Caki2 (cell line): ENCODE measurements around the gene TMEM240. TPM values are rescaled to one million over a fixed set of nuclear protein-coding genes. Genes with fewer than 3 reads are reported as not detected.
"Not testable (repeated sequence)": the region's sequence is repeated elsewhere in the genome, so short reads cannot be mapped to it uniquely, and the experiment has no call there.

ENCODE experiments used
- DNase-seq: peaks from one replicate; pipeline ENCODE4 v3.0.0-alpha.2; 2015; ENCODE audit warnings: low read depth
- in situ Hi-C: cut with HindIII; loops from 2 replicates; pipeline ENCODE4 v1.10.0; 2016; ENCODE audit warnings: low sequenced_read_pairs, low pct_unique_long_range_greater_than_20kb, mixed read lengths
- total RNA-seq: library from RNA; depleted of rRNA; stranded (reverse); fragments of >200 nt; shearing (Covaris generic); gene quantifications from 2 replicates; pipeline ENCODE4 v1.2.3, GENCODE V29; 2014; ENCODE audit warnings: low replicate concordance

Gene TMEM240
- total RNA-seq, 1 experiment from 2014 or later, result not detected

DNA sequence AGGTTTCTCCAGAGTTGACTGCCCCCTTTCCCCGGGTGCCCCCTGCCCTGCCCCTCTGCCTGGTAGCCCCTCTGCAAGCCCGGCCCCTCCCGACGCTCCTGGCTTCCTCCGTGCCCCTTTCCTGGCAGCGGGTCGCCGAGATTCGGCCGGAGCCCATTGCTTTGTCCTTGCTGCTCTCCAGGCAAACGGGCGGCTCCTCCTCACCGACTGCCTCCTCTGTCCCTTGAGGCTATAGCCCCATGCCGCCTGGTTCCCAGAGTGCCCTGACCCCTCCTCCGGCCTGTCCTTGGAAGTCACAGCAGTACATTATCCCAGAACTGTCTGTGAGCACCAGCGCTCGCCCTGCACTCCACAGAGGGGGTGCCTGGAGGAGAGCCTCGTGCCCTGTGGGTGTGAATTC, 26.7 kb downstream of the TMEM240 start:
- DNase-seq, in situ Hi-C loops: not testable (repeated sequence)

DNA sequence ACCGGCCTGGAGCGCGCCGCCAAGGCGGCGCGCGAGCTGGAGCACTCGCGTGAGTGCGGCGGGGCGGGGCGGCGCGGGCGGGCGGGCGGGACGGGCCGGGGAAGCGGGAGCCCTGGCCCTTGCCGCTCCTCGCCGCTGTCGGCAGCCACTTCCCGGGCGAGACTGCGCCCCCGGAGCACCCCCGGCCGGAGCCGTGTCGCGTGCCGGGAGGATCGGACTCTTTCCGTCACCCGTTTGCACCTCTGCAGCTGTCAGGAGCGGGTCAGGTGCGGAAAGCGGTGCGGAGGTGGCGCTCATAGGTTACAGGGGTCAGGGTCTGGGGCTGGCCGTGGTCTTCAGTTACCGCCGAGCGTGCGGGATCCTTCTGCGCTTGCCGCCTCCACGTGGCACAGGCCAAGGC, 28.0 kb downstream of the TMEM240 start:
- in situ Hi-C loops, DNase-seq: not testable (repeated sequence)

DNA sequence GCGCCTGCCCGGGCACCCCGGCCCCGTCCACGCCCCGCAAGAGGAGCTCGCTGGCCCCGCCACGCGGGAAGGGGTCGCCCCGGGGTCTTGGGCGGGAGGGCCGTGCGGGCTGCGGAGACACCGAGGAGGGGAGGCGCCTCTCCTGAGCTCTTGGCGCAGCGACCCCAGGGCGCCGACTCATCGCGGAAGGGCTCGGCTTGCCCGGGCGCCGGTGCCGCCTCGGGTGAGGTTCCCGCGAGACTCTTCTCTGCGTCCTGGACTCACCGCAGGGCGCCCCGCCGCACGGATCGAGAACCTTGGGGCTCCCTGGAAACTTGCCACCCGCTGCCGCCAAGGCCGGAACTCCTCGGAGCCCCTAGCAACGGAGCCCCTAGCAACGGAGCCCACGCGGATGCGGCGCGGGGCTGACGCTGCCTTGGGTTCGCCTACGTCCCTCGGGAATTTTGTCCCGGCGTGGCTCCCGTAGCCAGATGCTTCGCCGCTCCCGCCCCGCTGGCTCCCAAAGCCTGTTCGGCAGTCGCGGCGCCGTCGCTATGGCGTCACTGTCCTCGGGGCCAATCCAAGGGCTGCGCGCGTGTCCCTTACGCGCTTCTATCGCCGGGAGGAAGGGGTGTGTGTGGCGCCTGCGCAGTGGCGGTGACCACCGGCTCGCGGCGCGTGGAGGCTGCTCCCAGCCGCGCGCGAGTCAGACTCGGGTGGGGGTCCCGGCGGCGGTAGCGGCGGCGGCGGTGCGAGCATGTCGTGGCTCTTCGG, 28.7 kb downstream of the TMEM240 start, which contains the start of gene ATAD3A:
TSS of gene ATAD3A (plus strand) at position 630 of the 753 bp plus-strand sequence. CDS start at position 737, 107 bp downstream.
- in situ Hi-C loops, result no loop called here
- DNase-seq, result peak; percentile 93

DNA sequence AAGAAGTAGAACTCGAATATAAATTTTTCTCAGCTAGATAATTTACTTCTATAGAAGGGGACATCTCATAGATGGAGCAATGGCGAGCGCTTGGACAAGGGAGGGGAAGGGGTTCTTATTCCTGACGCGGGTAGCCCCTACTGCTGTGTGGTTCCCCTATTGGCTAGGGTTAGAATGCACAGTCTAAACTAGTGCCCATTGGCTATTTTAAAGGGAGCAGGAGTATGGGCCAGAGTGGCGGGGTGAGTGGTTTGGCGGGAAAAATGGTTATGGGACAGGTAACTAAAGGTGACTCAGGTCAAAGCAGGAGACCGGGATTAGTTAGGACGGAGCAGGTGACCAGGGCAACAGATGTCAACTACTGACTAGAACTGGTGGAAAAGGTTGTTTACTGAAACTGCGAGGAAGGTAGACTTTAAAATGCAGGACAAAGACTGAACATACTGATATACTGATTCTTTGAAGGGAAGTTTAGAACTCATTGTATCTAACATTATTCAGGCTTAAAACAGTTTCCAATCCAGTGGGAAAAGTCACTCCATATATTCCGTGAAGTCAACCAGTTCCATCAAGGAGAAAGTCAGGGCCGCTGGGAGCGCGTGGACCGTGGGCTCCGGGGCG, 29.4 kb downstream of the TMEM240 start:
- peak; percentile 35 for DNase-seq
- in situ Hi-C loops, result no loop called here

DNA sequence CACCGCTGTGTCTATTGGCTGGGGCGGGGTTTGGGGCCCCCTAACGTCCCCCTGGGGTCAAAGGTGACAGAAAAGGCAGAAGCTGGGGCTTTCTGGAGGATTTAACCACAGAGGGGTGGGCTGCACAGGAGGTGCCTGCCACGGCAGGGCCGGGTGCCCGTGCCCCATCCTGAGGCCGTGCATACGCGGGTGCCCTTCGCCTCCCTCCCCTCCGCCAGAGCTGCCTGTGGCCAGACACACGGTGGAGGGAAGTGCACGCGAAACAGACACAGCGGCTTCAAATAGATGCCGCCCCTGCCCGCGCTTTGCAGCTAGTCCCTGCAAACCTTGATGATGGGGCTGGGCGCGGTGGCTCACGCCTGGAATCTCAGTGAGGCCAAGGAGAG, 31.0 kb downstream of the TMEM240 start:
- in situ Hi-C loops, DNase-seq: not testable (repeated sequence)

DNA sequence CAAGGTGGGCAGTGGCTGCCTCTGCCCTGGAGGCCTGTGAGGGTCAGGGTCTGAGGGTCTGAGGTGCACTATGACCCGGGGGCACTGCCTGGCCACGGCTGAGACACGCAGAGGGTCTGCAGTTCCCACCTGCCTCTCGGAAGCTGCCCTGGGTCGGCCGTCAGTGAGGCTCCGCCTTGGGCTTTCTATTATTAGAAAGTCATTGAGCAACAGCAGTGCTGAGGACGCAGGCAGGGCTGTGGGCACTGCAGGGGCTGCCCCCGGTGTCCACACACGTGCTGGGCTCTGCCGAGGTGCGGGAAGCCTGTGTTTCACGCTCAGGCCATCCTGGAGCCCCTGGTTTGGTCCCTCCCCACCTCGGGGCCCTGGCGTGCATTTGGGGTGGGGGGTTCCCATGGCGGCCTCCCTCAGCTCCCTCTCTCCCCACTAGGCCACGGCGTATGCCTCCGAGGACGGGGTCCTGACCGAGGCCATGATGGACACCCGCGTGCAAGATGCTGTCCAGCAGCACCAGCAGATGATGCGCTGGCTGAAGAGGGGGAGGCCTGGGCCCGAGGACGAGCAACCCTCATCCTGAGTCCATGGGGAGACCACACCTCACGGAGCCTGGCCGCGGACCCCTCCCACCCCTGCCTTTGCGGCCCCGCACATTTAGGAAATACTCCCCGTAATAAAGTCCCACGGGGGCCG, 31.5 kb downstream of the TMEM240 start:
- DNase-seq, in situ Hi-C loops: not testable (repeated sequence)

DNA sequence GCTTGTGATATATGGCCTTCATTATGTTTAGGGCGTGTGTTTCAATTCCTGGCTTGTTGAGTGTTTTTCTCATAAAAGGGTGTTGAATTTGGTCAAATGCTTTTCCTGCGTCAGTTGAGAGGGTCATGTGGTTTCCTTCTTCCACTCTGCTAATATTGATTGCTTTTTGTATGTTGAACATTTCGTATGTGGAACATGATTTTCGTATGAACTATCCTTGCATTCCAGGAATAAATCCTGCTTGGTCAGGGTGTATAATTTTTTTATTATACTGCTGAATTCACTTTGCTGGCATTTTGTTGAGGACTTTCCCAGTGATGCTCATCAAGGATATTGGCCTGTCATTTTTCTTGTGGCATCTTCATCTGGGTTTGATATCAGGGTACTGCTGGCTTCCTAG, 33.1 kb downstream of the TMEM240 start:
- no peak for DNase-seq
- in situ Hi-C loops, result no loop called here

DNA sequence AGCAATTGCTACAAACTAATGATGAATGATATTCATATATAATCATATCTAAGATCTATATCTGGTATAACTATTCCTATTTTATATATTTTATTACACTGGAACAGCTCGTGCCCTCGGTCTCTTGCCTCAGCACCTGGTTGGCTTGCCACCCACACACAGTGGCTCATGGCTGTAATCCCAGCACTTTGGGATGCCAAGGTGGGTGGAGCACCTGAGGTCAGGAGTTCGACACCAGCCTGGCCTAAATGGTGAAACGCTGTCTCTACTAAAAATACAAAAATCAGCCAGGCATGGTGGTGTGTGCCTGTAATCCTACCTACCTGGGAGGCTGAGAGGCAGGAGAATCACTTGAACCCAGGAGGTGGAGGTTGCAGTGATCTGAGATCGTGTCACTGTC, 34.6 kb downstream of the TMEM240 start:
- in situ Hi-C loops, DNase-seq: not testable (repeated sequence)

DNA sequence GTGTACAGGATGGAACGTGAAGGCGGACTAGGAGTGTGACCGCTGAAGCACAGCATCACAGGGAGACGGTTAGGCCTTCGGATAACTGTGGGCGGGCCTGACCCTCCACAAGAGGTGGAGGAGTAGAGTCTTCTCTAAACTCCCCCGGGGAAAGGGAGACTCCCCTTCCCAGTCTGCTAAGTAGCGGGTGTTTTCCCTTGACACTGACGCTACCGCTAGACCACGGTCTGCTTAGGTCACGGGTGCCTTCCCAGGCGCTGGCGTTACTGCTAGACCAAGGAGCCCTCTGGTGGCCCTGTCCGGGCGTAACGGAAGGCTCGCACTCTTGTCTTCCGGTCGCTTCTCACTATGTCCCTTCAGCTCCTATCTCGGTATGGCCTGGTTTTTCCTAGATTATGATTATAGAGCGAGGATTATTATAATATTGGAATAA, 35.0 kb downstream of the TMEM240 start:
- peak; percentile 19 for DNase-seq
- in situ Hi-C loops, result not testable (repeated sequence)

DNA sequence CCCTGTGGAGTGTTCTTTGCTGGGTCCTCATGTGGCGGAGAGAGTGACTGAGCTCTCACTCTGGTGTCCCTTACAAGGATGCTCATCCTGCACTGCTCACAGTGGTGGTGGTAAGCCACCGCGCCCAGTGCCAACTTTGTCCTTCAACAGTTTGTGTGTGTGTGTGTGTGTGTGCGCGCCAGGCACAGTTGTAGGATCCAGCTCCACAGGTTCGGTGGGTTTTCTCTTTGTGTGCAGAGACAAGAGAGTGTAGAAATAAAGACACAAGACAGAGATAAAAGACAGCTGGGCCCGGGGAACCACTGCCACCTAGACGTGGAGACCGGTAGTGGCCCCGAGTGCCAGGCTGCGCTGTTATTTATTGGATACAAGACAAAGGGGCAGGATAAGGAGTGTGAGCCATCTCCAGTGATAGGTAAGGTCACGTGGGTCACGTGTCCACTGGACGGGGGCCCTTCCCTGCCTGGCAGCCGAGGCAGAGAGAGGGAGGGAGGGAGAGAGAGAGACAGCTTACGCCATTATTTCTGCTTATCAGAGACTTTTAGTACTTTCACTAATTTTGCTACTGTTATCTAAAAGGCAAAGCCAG, 35.6 kb downstream of the TMEM240 start:
- in situ Hi-C loops, result not testable (repeated sequence)
- DNase-seq, result peak; percentile 87

DNA sequence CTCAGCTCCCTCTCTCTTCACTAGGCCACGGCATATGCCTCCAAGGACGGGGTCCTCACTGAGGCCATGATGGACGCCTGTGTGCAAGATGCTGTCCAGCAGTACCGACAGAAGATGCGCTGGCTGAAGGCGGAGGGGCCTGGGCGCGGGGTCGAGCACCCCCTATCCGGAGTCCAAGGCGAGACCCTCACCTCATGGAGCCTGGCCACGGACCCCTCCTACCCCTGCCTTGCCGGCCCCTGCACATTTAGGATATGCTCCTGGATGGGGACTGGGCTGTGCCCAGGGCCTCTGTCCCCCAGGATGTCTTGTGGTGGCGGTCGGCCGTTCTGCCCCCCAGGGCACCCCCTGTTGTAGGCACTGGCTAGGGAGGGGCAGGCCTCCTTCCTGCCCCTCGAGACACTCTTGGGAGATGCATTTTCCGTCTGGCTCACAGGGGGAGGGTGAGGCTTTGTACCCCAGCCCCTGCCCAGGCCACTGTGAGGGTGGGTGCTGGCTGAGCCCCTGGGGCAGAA, 44.9 kb downstream of the TMEM240 start:
- DNase-seq, in situ Hi-C loops: not testable (repeated sequence)

DNA sequence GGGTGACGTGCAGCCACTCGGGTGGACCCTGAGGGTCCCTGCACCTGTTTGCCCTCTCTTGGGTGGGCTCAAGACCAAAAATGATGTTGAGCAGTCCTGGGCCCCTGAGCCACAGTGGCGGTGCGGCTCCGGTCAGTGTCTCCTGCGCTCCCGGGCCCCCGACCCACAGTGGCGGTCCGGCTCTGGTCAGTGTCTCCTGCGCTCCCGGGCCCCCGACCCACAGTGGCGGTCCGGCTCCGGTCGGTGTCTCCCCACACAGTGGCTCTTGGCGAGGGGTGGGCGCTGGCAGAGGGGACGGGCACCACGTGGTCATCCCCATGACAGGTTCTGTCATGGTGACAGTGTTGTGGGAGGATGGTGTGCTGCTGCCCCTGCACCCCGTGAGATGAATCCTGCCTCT, 46.1 kb downstream of the TMEM240 start:
- in situ Hi-C loops, result not testable (repeated sequence)

DNA sequence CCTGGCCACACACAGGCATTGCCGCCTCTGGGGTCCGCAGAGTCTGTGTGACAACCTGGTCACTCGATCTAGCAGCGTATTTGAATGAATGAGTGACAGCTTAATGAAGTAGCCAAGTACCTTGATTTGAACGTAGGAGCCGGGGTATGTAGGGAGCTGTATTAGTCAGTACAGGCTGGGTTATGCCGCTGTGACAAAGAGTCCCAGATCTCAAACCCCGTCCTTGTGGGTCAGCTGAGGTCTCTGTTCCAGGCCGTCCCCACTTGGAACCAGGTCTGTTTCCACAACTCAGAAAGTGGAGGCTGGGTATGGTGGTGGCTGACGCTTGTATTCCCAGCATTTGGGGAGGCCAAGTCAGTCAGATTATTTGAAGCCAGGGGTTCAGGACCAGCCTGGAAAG, 48.8 kb downstream of the TMEM240 start:
- in situ Hi-C loops, result no loop called here
- no peak for DNase-seq

More for the DNA sequence above, 46.1 kb downstream of the TMEM240 start:
- not testable (repeated sequence) for DNase-seq

DNA sequence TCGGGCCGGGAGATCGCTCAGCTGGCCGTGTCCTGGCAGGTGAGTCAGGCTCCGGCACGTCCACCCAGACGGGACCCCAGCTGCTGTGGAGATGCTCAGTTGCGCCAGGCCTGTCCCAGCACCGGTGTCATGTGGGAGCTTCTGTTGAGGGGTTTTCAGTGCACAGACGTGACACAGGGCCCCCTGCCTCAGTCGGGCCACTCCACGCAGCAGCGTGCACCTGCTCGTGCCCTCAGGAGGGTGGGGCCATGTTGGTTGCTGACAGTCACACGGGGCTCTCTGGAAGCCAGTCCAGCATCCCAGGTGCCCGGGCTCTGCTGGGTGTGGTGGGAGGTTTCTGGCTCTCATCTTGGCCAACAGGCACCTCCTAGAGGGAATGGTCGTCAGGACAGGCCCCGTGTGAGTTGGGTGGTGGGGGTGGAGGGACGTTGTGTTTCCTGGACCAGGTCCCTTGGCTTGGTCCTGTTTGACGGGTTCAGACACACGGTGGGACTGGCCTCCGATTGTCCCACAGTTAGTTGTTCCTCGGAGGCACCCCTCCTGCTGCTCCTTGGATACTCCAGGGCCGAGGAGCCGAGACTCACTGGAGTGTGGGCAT, 49.7 kb downstream of the TMEM240 start:
- no peak for DNase-seq
- in situ Hi-C loops, result no loop called here

DNA sequence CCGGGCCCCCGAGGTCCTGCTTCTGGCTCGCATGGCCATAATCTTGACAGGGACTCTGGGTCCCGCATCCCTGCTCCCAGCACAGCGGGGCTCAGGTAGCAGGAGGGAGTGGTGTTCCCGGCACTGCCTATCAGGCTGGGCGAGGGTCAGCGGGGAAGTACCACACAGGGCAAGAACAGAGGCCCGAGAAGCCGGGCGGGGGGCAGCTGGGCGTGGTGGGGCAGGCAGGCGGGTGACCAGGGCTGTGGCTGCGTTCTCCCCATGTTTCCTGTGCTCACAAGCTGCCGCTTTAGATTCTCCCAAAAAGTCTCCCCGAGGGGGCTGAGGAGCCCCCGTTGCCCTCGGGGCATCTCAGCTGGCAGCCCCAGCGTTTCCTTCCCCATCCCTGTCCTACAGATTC, 50.6 kb downstream of the TMEM240 start:
- in situ Hi-C loops, result no loop called here
- DNase-seq, result no peak

DNA sequence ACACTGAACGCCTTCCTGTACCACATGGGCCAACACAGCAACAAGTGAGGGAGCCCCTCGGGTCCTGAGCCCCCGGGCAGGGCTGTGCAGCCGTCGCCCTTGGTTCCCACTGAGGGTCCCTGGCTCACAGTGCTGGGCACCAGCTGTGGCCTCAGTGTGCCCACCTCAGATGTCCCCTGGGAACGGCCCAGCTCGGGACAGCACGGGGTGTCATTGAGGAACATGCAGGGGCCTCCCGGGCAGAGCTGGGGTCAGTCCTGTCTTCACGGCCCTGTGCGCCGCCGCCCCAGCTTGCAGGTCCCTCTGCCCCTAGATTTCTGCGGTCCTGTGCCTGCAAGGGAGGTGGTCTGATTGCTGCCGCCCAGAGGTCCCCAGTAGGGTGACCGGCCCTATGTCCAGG, 51.2 kb downstream of the TMEM240 start:
- in situ Hi-C loops, result no loop called here
- DNase-seq, result no peak

DNA sequence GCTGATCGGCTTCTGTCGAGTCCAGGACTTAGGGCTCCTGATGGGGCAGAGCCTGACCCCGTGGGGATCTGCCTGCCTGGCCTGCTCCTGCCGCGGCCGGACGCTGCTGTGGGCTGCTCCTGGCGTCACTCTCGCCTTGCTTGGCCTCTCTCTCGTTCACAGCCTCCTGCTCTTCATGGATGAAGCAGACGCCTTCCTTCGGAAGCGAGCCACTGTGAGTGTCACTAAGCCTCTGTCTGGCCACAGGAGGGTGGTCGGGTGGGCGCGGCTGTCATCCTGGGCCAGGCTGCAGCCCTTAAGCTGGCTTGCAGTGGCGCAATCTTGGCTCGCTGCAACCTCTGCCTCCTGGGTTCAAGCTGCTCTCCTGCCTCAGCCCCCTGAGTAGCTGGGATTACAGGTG, 52.7 kb downstream of the TMEM240 start:
- no peak for DNase-seq
- in situ Hi-C loops, result no loop called here

DNA sequence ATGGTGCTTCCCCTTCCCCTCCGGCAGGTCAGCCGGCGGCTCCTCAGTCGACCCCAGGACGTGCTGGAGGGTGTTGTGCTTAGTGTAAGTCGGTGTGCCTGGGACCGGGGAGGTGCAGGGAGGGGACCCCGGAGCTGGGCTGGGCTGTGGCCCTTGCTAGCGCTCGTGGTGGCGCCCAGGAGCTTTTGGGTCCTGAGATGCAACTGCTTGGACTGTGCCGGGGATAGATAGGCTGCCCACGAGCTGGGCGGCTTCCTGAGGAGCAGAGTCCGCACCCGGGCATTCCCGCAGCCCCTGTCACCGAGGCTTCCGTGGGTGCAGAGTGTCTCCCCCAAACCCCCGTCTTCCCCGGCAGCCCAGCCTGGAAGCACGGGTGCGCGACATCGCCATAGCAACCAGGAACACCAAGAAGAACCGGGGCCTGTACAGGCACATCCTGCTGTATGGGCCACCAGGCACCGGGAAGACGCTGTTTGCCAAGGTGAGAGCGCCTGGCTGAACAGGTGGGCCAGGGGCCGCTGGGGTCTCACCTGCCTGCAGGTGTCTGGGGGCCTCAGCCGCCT, 54.6 kb downstream of the TMEM240 start:
- in situ Hi-C loops, DNase-seq: not testable (repeated sequence)
